Caco-2 (cell line): ENCODE results near the gene JPH3. TPM values are rescaled to one million over a fixed set of nuclear protein-coding genes. Genes with fewer than 3 reads are reported as not detected.

Experiments
- BruUV-seq: library from RNA; stranded (reverse); fragments of 400-500 nt; replicated peaks from 2 replicates; lab custom pipeline; 2021; lab: Mats Ljungman, UMichigan
- CTCF ChIA-PET: fragments of 300-600 bp; sonication (Branson Sonifier 250); formaldehyde crosslinking; loops from one replicate; lab custom pipeline; 2022; ENCODE audit warnings: antibody characterized with exemption; lab: Charles Lee
- POLR2A ChIA-PET: fragments of 300-600 bp; sonication (Branson Sonifier 250); formaldehyde crosslinking; loops from one replicate; lab custom pipeline; 2022; ENCODE audit warnings: antibody characterized with exemption; lab: Charles Lee
- DNase-seq, 2 experiments: peaks; one replicate each; pipeline versions ENCODE4 v3.0.0 to v3.0.0-alpha.2; 2020 to 2022
- H3K27me3 ChIP-seq: replicated peaks from 2 replicates; pipeline ENCODE4 v1.6.0; 2011; ENCODE audit warnings: low read length; ENCODE audit not compliant: control insufficient read depth, insufficient read depth
- H3K36me3 ChIP-seq: 2 replicates; pipeline ENCODE4 v1.5.1; 2011; ENCODE audit warnings: low read length; ENCODE audit not compliant: control insufficient read depth, insufficient read depth
- H3K4me1 ChIP-seq: fragments of 250-450 bp; sonication (Bioruptor Pico); 2 replicates; pipeline ENCODE4 v1.5.1; 2020; ENCODE audit warnings: mild to moderate bottlenecking
- H3K4me3 ChIP-seq: 2 replicates; pipeline ENCODE4 v1.5.1; 2011; ENCODE audit warnings: low read depth, mild to moderate bottlenecking, control low read depth, low read length
- H3K9me3 ChIP-seq: fragments of 250-450 bp; sonication (Bioruptor Pico); 2 replicates; pipeline ENCODE4 v1.5.1; 2020; ENCODE audit warnings: mild to moderate bottlenecking, moderate library complexity
- H3K27ac Mint-ChIP-seq: one replicate; pipeline ENCODE4 v1.8.0; 2022; ENCODE audit warnings: mixed read lengths; ENCODE audit not compliant: unreplicated experiment
- H3K27me3 Mint-ChIP-seq: one replicate; pipeline ENCODE4 v1.8.0; 2022; ENCODE audit warnings: mixed read lengths; ENCODE audit not compliant: insufficient read depth, unreplicated experiment
- H3K36me3 Mint-ChIP-seq: one replicate; pipeline ENCODE4 v1.8.0; 2022; ENCODE audit warnings: mild to moderate bottlenecking, mixed read lengths; ENCODE audit not compliant: insufficient read depth, unreplicated experiment
- H3K4me1 Mint-ChIP-seq: one replicate; pipeline ENCODE4 v1.8.0; 2022; ENCODE audit warnings: low read depth, mixed read lengths; ENCODE audit not compliant: unreplicated experiment
- H3K4me3 Mint-ChIP-seq: one replicate; pipeline ENCODE4 v1.8.0; 2022; ENCODE audit warnings: mild to moderate bottlenecking, moderate library complexity, mixed read lengths; ENCODE audit not compliant: unreplicated experiment
- H3K9me3 Mint-ChIP-seq: one replicate; pipeline ENCODE4 v1.8.0; 2022; ENCODE audit warnings: mixed read lengths; ENCODE audit not compliant: unreplicated experiment
- CTCF ChIP-seq, 2 experiments: fragments of 200-600 bp in 1 of 2; IDR thresholded peaks; 1 replicate in 1 of 2; 2 replicates in 1 of 2; pipeline versions ENCODE4 v1.5.1 to v1.8.0; 2011 to 2022; ENCODE audit warnings: antibody characterized with exemption in 1 of 2, control low read depth in 1 of 2, inconsistent platforms in 1 of 2, low read depth in 1 of 2, low read length in 1 of 2, mild to moderate bottlenecking in 1 of 2, moderate library complexity in 1 of 2; ENCODE audit not compliant: insufficient read depth in 1 of 2, severe bottlenecking in 1 of 2, unreplicated experiment in 1 of 2
- intact Hi-C: fragments of 100-400 bp; cut with micrococcal nuclease; formaldehyde crosslinking; loops from one replicate; pipeline ENCODE4 v1.10.0; 2022; ENCODE audit not compliant: unreplicated experiment
- total RNA-seq: library from RNA; stranded (reverse); gene quantifications from 2 replicates; pipeline ENCODE4 v1.2.3, GENCODE V29; 2022

The JPH3 gene
- total RNA-seq, 1 experiment from 2014 or later = 4.8 TPM

GRCh38 chr16:87712184-87712762 lies 110.0 kb downstream of the JPH3 start:
- BruUV-seq = no TSS peak
- Mint-ChIP-seq H3K4me3 (no peak overlapping the region), H3K27ac (no peak overlapping the region), H3K9me3 (no peaks in the 10 kb centered on the region), H3K4me1 (no peaks in the 10 kb centered on the region), H3K27me3 (no peaks in the 10 kb centered on the region), H3K36me3 (peaks cover 69% of the 10 kb centered on the region)
- H3K27me3 ChIP-seq = no peaks in the 10 kb centered on the region
- POLR2A ChIA-PET = no interaction called here
- no peaks in the 10 kb centered on the region for H3K9me3 ChIP-seq
- CTCF ChIA-PET = interaction anchor here (1.6 kb wide), 1 partner anchor 76 kb away, joined by 4 read pairs; no protein-coding TSS in a partner anchor
- no peak for DNase-seq
- no peaks in the 10 kb centered on the region for H3K4me1 ChIP-seq
- H3K4me3 ChIP-seq = no peak overlapping the region
- no peaks in the 10 kb centered on the region; the same call in 1 of the 2 replicates for H3K36me3 ChIP-seq
- intact Hi-C loops = no loop called here
- no peak for TF ChIP-seq CTCF (IDR thresholded peaks at IDR 0.05; ENCODE audit: insufficient read depth in 1 of 2, low read depth in 1 of 2, low read length in 1 of 2, severe bottlenecking in 1 of 2, unreplicated experiment in 1 of 2)

GRCh38 chr16:87713451-87714229 lies 111.3 kb downstream of the JPH3 start:
- no TSS peak for BruUV-seq
- TF ChIP-seq CTCF (IDR thresholded peaks at IDR 0.05; ENCODE audit: insufficient read depth in 1 of 2, low read depth in 1 of 2, low read length in 1 of 2, severe bottlenecking in 1 of 2, unreplicated experiment in 1 of 2) = no peak
- POLR2A ChIA-PET = no interaction called here
- Mint-ChIP-seq H3K36me3 (peaks cover 77% of the 10 kb centered on the region), H3K4me3 (no peak overlapping the region), H3K4me1 (no peaks in the 10 kb centered on the region), H3K27me3 (no peaks in the 10 kb centered on the region), H3K27ac (no peak overlapping the region), H3K9me3 (no peaks in the 10 kb centered on the region)
- H3K27me3 ChIP-seq = no peaks in the 10 kb centered on the region
- intact Hi-C loops = no loop called here
- H3K36me3 ChIP-seq = no peaks in the 10 kb centered on the region; the same call in 1 of the 2 replicates
- no peak overlapping the region for H3K4me3 ChIP-seq
- no peak for DNase-seq
- no peaks in the 10 kb centered on the region for H3K4me1 ChIP-seq
- CTCF ChIA-PET = interaction anchor here (1.6 kb wide), 1 partner anchor 77 kb away, joined by 4 read pairs; no protein-coding TSS in a partner anchor
- H3K9me3 ChIP-seq = no peaks in the 10 kb centered on the region

- H3K36me3 Mint-ChIP-seq = peaks cover 83% of the 10 kb centered on the region
- CTCF ChIA-PET = no interaction called here
- H3K27ac Mint-ChIP-seq = no peak overlapping the region
- no peak overlapping the region for H3K4me3 ChIP-seq
- H3K4me1 ChIP-seq = no peaks in the 10 kb centered on the region
- no peaks in the 10 kb centered on the region for H3K27me3 ChIP-seq
- DNase-seq = no peak
- no TSS peak for BruUV-seq
- H3K4me1 Mint-ChIP-seq = no peaks in the 10 kb centered on the region
- H3K36me3 ChIP-seq = no peaks in the 10 kb centered on the region; the same call in 1 of the 2 replicates
- no peaks in the 10 kb centered on the region for H3K9me3 ChIP-seq
- POLR2A ChIA-PET = no interaction called here
- intact Hi-C loops = no loop called here
- no peaks in the 10 kb centered on the region for H3K27me3 Mint-ChIP-seq
- no peaks in the 10 kb centered on the region for H3K9me3 Mint-ChIP-seq
- H3K4me3 Mint-ChIP-seq = no peak overlapping the region
- TF ChIP-seq CTCF (IDR thresholded peaks at IDR 0.05; ENCODE audit: insufficient read depth in 1 of 2, low read depth in 1 of 2, low read length in 1 of 2, severe bottlenecking in 1 of 2, unreplicated experiment in 1 of 2) = no peak
These were observed 112.9 kb downstream of the JPH3 start for GRCh38 chr16:87715231-87715630.
